ENCODE results near the gene PSMA8.
"Not testable (repeated sequence)": the region's sequence is repeated elsewhere in the genome, so short reads cannot be mapped to it uniquely, and the experiment has no call there.

Gene PSMA8

GRCh38 chr18:26228562-26229260, 95.0 kb downstream of the PSMA8 start:
- no peak for DNase-seq (ENCODE audit: low read depth in 2 of 2, low spot score in 1 of 2)

GRCh38 chr18:26230497-26230896, 96.8 kb downstream of the PSMA8 start:
- DNase-seq (ENCODE audit: low read depth in 2 of 2, low spot score in 1 of 2) = no peak

- no peak for DNase-seq (ENCODE audit: low read depth in 2 of 2, low spot score in 1 of 2)
Observed at GRCh38 chr18:26233208-26233607, 99.5 kb downstream of the PSMA8 start.

GRCh38 chr18:26237363-26237762, 103.7 kb downstream of the PSMA8 start:
- not testable (repeated sequence) for DNase-seq (ENCODE audit: low read depth in 2 of 2, low spot score in 1 of 2)

- DNase-seq (ENCODE audit: low read depth in 2 of 2, low spot score in 1 of 2) = not testable (repeated sequence)
Observed at GRCh38 chr18:26238718-26239117, 105.0 kb downstream of the PSMA8 start.

GRCh38 chr18:26242392-26242791, 108.7 kb downstream of the PSMA8 start:
- DNase-seq (ENCODE audit: low read depth in 2 of 2, low spot score in 1 of 2) = not testable (repeated sequence)
